ENCODE measurements around the gene C2orf68.

Gene C2orf68

GRCh38 chr2:85642725-85643124 is 30.9 kb upstream of the C2orf68 start:
- TF ChIP-seq TSHZ2 (CRISPR knock-in tag; IDR thresholded peaks at IDR 0.05) (no peak), TCF4 (CRISPR knock-in tag; IDR thresholded peaks at IDR 0.05; ENCODE audit: borderline replicate concordance) (no peak), GLIS3 (CRISPR knock-in tag; IDR thresholded peaks at IDR 0.05) (no peak), CSDC2 (CRISPR knock-in tag; IDR thresholded peaks at IDR 0.05) (no peak), RARB (CRISPR knock-in tag; IDR thresholded peaks at IDR 0.05) (no peak), PPARA (CRISPR knock-in tag; IDR thresholded peaks at IDR 0.05; ENCODE audit: borderline replicate concordance) (no peak), BACH2 (CRISPR knock-in tag; IDR thresholded peaks at IDR 0.05; ENCODE audit: borderline replicate concordance) (no peak), PATZ1 (CRISPR knock-in tag; IDR thresholded peaks at IDR 0.05; ENCODE audit: borderline replicate concordance) (no peak), ZNF8 (CRISPR knock-in tag; IDR thresholded peaks at IDR 0.05) (no peak), POU6F1 (CRISPR knock-in tag; IDR thresholded peaks at IDR 0.05; ENCODE audit: borderline replicate concordance, low read depth) (no peak), CREB5 (CRISPR knock-in tag; IDR thresholded peaks at IDR 0.05; ENCODE audit: low read depth) (no peak), ISL1 (CRISPR knock-in tag; IDR thresholded peaks at IDR 0.05) (no peak), OSR1 (CRISPR knock-in tag; IDR thresholded peaks at IDR 0.05) (no peak), SNAI2 (CRISPR knock-in tag; IDR thresholded peaks at IDR 0.05) (no peak), ZNF70 (CRISPR knock-in tag; IDR thresholded peaks at IDR 0.05) (no peak), ZFP3 (CRISPR knock-in tag; IDR thresholded peaks at IDR 0.05) (no peak), ZC3H10 (CRISPR knock-in tag; IDR thresholded peaks at IDR 0.05) (no peak), CSRNP3 (CRISPR knock-in tag; IDR thresholded peaks at IDR 0.05) (no peak)
- no peak for ATAC-seq

GRCh38 chr2:85635636-85636035 is 23.8 kb upstream of the C2orf68 start:
- no peak for ATAC-seq
- TF ChIP-seq ZNF565 (CRISPR knock-in tag; conservative IDR thresholded peaks at IDR 0.05; ENCODE audit: low read depth) (no peak), TOX (CRISPR knock-in tag; IDR thresholded peaks at IDR 0.05; ENCODE audit: borderline replicate concordance) (no peak), BACH2 (CRISPR knock-in tag; IDR thresholded peaks at IDR 0.05; ENCODE audit: borderline replicate concordance) (no peak), ESRRG (CRISPR knock-in tag; IDR thresholded peaks at IDR 0.05) (no peak), OSR1 (CRISPR knock-in tag; IDR thresholded peaks at IDR 0.05) (no peak), ZC3H10 (CRISPR knock-in tag; IDR thresholded peaks at IDR 0.05) (no peak), PPARA (CRISPR knock-in tag; IDR thresholded peaks at IDR 0.05; ENCODE audit: borderline replicate concordance) (no peak), GLIS3 (CRISPR knock-in tag; IDR thresholded peaks at IDR 0.05) (no peak), CREB5 (CRISPR knock-in tag; IDR thresholded peaks at IDR 0.05; ENCODE audit: low read depth) (no peak), ZFP3 (CRISPR knock-in tag; IDR thresholded peaks at IDR 0.05) (no peak), TCF4 (CRISPR knock-in tag; IDR thresholded peaks at IDR 0.05; ENCODE audit: borderline replicate concordance) (no peak), SNAI2 (CRISPR knock-in tag; IDR thresholded peaks at IDR 0.05) (no peak)

Measured in SK-N-SH treated with all-trans-retinoic acid at 6 μM for 48 hours (cell line).